Endothelial cell of umbilical vein (primary cell): ENCODE data around the gene PLXNA4. TPM values are rescaled to one million over a fixed set of nuclear protein-coding genes. Genes with fewer than 3 reads are reported as not detected.

Experiments used
- BruUV-seq: library from RNA; stranded (reverse); fragments of 400-500 nt; replicated peaks from 2 replicates; lab custom pipeline; 2021; lab: Mats Ljungman, UMichigan
- CTCF ChIA-PET: fragments of 300-600, 350-600 bp; sonication (Branson Sonifier 250); formaldehyde crosslinking; loops from one replicate; lab custom pipeline; 2021; ENCODE audit warnings: antibody characterized with exemption, inconsistent platforms; lab: Charles Lee
- POLR2A ChIA-PET: fragments of 300-600, 350-600 bp; sonication (Branson Sonifier 250); formaldehyde crosslinking; loops from one replicate; lab custom pipeline; 2021; ENCODE audit warnings: antibody characterized with exemption, inconsistent platforms; lab: Charles Lee
- DNase-seq: peaks from one replicate; pipeline ENCODE4 v3.0.0-alpha.2; 2011; ENCODE audit warnings: low read depth, low spot score
- FAIRE-seq: peaks from 2 replicates; lab custom pipeline; 2011; peaks lifted over from hg19 to GRCh38; lab: Jason Lieb, UNC
- H2AFZ ChIP-seq: 2 replicates; pipeline ENCODE4 v1.6.0; 2012; ENCODE audit warnings: low read depth, low read length, control low read depth, inconsistent platforms
- H3K27ac ChIP-seq: 2 replicates; pipeline ENCODE4 v1.5.1; 2011; ENCODE audit warnings: low read depth, mild to moderate bottlenecking, control low read depth, low read length, moderate library complexity; ENCODE audit not compliant: insufficient read depth
- H3K27me3 ChIP-seq, 2 experiments: 2 replicates each; pipeline versions ENCODE4 v1.6.0 to v1.6.1; 2011; ENCODE audit warnings: low read length in 2 of 2, mixed read lengths in 1 of 2; ENCODE audit not compliant: control insufficient read depth in 2 of 2, insufficient read depth in 2 of 2
- H3K36me3 ChIP-seq, 2 experiments: 2 replicates in 1 of 2; 3 replicates in 1 of 2; pipeline ENCODE4 v1.5.1; 2011; ENCODE audit warnings: low read length in 2 of 2, mild to moderate bottlenecking in 1 of 2, moderate library complexity in 1 of 2; ENCODE audit not compliant: control insufficient read depth in 2 of 2, insufficient read depth in 2 of 2; ENCODE audit errors: extremely low read depth in 1 of 2
- H3K4me1 ChIP-seq: 3 replicates; pipeline ENCODE4 v1.5.1; 2011; ENCODE audit warnings: mild to moderate bottlenecking, low read length; ENCODE audit not compliant: control insufficient read depth, insufficient read depth; ENCODE audit errors: extremely low read depth
- H3K4me2 ChIP-seq: 2 replicates; pipeline ENCODE4 v1.6.1; 2011; ENCODE audit warnings: low read length, control low read depth, mixed read lengths; ENCODE audit not compliant: insufficient read depth
- H3K4me3 ChIP-seq, 3 experiments: fragments of 200-600 bp in 1 of 3; sonication (generic), shearing (Covaris generic) in 1 of 3; replicated peaks in 1 of 3; 2 replicates each; pipeline ENCODE4 v1.5.1; 2011 to 2016; ENCODE audit warnings: control low read depth in 3 of 3, low read length in 3 of 3, mild to moderate bottlenecking in 2 of 3, inconsistent platforms in 1 of 3, low read depth in 1 of 3, moderate library complexity in 1 of 3; ENCODE audit not compliant: insufficient read depth in 1 of 3
- H3K79me2 ChIP-seq: 2 replicates; pipeline ENCODE4 v1.6.0; 2012; ENCODE audit warnings: low read length, inconsistent platforms; ENCODE audit not compliant: control insufficient read depth, insufficient read depth
- H3K9ac ChIP-seq: replicated peaks from 2 replicates; pipeline ENCODE3; 2011; ENCODE audit warnings: low read length, control low read depth; ENCODE audit not compliant: insufficient read depth; ENCODE audit errors: extremely low read depth
- H3K9me1 ChIP-seq: replicated peaks from 3 replicates; pipeline ENCODE4 v1.6.0; 2011; ENCODE audit warnings: mild to moderate bottlenecking, low read length; ENCODE audit not compliant: control insufficient read depth, insufficient read depth; ENCODE audit errors: extremely low read depth
- H3K9me3 ChIP-seq: replicated peaks from 2 replicates; pipeline ENCODE4 v1.5.1; 2012; ENCODE audit warnings: low read length, inconsistent platforms; ENCODE audit not compliant: control insufficient read depth, insufficient read depth
- H4K20me1 ChIP-seq: replicated peaks from 2 replicates; pipeline ENCODE3; 2011; ENCODE audit warnings: mild to moderate bottlenecking, low read length; ENCODE audit not compliant: control insufficient read depth, insufficient read depth; ENCODE audit errors: extremely low read depth
- CTCF ChIP-seq, 2 donors: IDR thresholded peaks; 1 replicate in 1 of 2; 2 replicates in 1 of 2; pipeline ENCODE4 v1.5.1; 2011; ENCODE audit warnings: low read length in 2 of 2, mild to moderate bottlenecking in 2 of 2, moderate library complexity in 2 of 2, control low read depth in 1 of 2, inconsistent platforms in 1 of 2, low read depth in 1 of 2; ENCODE audit not compliant: insufficient read depth in 1 of 2; ENCODE audit errors: extremely low read depth in 1 of 2
- EZH2 ChIP-seq: IDR thresholded peaks from 2 replicates; pipeline ENCODE4 v1.6.1; 2012; ENCODE audit warnings: borderline replicate concordance, low read depth, mild to moderate bottlenecking, moderate library complexity, low read length, inconsistent platforms; ENCODE audit not compliant: severe bottlenecking
- FOS ChIP-seq: IDR thresholded peaks from 2 replicates; pipeline ENCODE4 v1.6.1; 2011; ENCODE audit warnings: mild to moderate bottlenecking, low read length, moderate library complexity, borderline replicate concordance; ENCODE audit not compliant: insufficient read depth
- GATA2 ChIP-seq: IDR thresholded peaks from 2 replicates; pipeline ENCODE4 v1.7.0; 2011; ENCODE audit warnings: low read depth, mild to moderate bottlenecking, moderate library complexity, mixed read lengths, low read length; ENCODE audit not compliant: insufficient read length, insufficient read depth
- JUN ChIP-seq: IDR thresholded peaks from 2 replicates; pipeline ENCODE4 v1.6.1; 2011; ENCODE audit warnings: borderline replicate concordance, low read depth; ENCODE audit not compliant: insufficient read length, insufficient read depth
- MYC ChIP-seq: IDR thresholded peaks from one replicate; pipeline ENCODE4 v1.6.1; 2011; ENCODE audit warnings: mild to moderate bottlenecking, low read depth, low read length
- POLR2A ChIP-seq: IDR thresholded peaks from 2 replicates; pipeline ENCODE4 v1.6.1; 2012; ENCODE audit warnings: low read depth, mild to moderate bottlenecking, control low read depth, low read length
- POLR2AphosphoS5 ChIP-seq: IDR thresholded peaks from 2 replicates; pipeline ENCODE4 v1.6.1; 2012; ENCODE audit warnings: low read depth, mild to moderate bottlenecking, control low read depth, low read length, moderate library complexity; ENCODE audit not compliant: insufficient read depth
- dilution Hi-C: fragments of 300-500 bp; cut with MboI; formaldehyde crosslinking; loops from one replicate; pipeline ENCODE4 v1.15.0; 2019; ENCODE audit warnings: low sequenced_read_pairs; ENCODE audit not compliant: extremely low pct_ligation_motif_present
- intact Hi-C: fragments of 100-400 bp; cut with micrococcal nuclease; formaldehyde crosslinking; loops from one replicate; pipeline ENCODE4 v1.10.0; 2022
- polyA plus RNA-seq, 4 experiments: library from polyadenylated mRNA; depleted of rRNA in 3 of 4; stranded (reverse) in 3 of 4; unstranded in 1 of 4; fragments of >200 nt; gene quantifications; 2 replicates each; pipeline versions ENCODE4 v1.2.1 to v1.2.3, GENCODE V29; 2011 to 2012; ENCODE audit warnings: missing spikeins in 1 of 4
- total RNA-seq: library from RNA; stranded (reverse); gene quantifications from 2 replicates; pipeline ENCODE4 v1.2.3, GENCODE V29; 2021

Gene PLXNA4
- total and polyA plus RNA-seq, 2 donors (not counting 3 experiments of a cell fraction or from before 2014, with no cell fraction given) = 12.1 to 20.4 TPM

GRCh38 chr7:132142006-132142405 lies 434.3 kb downstream of the PLXNA4 start:
- DNase-seq = peak; percentile 25

More at GRCh38 chr7:132142006-132142405, 434.3 kb downstream of the PLXNA4 start:
- POLR2A ChIA-PET = no interaction called here
- Histone ChIP-seq H3K36me3 (peaks cover 0 to 32% of the 10 kb centered on the region in 2 experiments), H3K4me2 (no peak overlapping the region), H4K20me1 (no peaks in the 10 kb centered on the region), H3K4me3 (no peak overlapping the region), H3K9me3 (no peaks in the 10 kb centered on the region), H3K27ac (no peak overlapping the region), H3K27me3 (no peaks in the 10 kb centered on the region), H2AFZ (no peak overlapping the region), H3K4me1 (peaks cover 20% of the 10 kb centered on the region), H3K9ac (no peak overlapping the region), H3K79me2 (no peaks in the 10 kb centered on the region), H3K9me1 (no peaks in the 10 kb centered on the region)
- FAIRE-seq = no peak
- no TSS peak for BruUV-seq
- dilution Hi-C loops (no loop called here), intact Hi-C loops (no loop called here)
- TF ChIP-seq POLR2AphosphoS5 = no peak
- TF ChIP-seq FOS = no peak
- no peak for TF ChIP-seq GATA2
- TF ChIP-seq EZH2 = no peak
- no peak for TF ChIP-seq JUN
- no peak for TF ChIP-seq MYC
- no peak for TF ChIP-seq POLR2A
- TF ChIP-seq CTCF (IDR thresholded peaks at IDR 0.05; ENCODE audit: extremely low read depth in 1 of 2, insufficient read depth in 1 of 2, low read depth in 1 of 2, low read length in 2 of 2) = no peak
- CTCF ChIA-PET = no interaction called here
